HG03457 (cell line): ENCODE data around the gene SNRK.

Experiments
- ATAC-seq: cut with Tn5 transposase; IDR thresholded peaks from one replicate; pipeline ENCODE4 v1.9.1; 2021; ENCODE audit warnings: moderate number of reproducible peaks; ENCODE audit not compliant: unreplicated experiment

Gene SNRK

DNA sequence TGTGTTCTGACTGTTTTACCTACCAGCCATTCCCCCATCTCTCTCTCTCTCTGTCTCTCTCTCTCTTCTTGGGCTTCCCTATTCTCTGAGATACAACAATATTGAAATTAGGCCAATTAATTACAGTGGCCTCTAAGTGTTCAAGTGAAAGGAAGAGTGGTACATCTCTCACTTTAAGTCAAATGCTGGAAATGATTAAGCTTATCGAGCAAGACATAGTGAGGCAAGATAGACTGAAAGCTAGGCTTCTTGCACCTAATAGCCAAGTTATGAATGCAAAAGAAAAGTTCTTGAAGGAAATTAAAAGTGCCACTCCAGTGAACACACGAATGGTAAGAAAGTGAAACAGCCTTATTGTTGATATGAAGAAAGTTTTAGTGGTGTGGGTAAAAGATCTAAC is 21.3 kb downstream of the SNRK start:
- ATAC-seq: no peak

DNA sequence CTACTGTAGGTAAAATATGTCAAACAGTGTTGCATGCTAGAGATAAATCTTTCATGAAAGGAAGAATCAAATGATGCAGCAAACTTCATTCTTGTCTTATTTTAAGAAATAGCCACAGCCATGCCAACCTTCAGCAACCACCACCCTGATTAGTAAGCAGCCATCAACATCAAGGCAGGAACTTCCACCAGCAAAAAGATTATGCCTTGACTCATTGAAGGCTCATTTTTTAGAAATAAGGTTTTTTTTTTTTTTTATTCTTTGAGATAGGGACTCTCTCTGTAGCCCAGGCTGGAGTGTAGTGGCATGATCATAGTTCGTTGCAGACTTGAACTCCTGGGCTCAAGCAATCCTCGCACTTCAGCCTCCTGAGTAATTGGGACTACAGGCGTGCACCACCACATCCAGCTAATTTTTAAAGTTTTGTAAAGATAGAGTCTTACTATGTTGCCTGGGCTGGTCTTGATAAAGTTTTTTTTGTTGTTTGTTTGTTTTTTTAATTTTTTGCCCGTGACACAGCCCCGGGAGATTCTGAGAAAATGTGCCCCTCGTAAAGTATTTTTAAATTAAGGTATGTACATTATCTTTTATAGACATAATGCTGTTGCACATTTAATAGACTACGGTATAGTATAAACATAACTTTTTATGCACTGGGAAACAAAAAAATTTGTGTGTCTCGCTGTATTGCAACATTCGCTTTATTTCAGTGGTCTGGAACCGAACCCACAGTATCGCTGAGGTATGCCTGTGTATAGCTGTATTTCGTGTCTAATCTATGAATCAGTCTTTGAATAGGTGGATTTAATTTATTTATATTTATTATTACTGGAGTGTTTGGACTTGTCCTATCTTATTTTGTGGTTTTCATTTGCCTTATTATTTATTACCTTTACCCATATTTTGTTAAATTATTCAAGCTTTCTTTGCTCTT is 23.3 kb downstream of the SNRK start:
- no peak for ATAC-seq

DNA sequence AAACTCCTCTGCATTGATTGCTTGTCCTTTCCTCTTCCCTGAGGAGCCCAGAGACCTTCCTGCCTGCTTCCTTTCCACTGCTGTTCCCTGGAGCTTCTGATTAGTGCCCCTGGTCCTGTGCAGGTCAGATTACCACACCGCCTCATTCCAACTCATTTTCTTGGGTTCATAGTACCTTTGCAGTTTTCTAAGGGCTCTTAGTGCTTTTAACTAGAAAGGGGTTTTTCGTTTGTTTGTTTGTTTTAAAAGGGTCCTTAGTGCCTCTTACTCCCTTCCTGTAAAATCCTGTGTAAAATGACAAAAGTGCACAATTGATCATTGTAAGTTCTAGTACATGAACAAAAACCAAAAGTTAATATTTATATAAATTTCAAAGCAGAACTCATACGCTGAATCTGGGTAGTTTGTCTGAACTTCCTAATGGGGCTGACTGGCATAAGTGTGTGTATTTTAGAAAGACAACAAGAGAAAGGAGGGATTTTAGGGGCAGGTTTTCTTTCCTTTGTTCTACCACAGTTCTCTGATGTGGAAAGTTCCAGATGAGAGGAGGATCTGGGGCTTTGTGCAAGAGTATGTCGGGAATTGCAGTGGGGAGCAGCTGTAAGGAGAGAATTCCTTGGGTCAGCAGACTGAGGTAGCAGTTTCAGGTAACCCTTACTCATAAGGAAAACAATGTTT is 30.6 kb downstream of the SNRK start:
- no peak for ATAC-seq

DNA sequence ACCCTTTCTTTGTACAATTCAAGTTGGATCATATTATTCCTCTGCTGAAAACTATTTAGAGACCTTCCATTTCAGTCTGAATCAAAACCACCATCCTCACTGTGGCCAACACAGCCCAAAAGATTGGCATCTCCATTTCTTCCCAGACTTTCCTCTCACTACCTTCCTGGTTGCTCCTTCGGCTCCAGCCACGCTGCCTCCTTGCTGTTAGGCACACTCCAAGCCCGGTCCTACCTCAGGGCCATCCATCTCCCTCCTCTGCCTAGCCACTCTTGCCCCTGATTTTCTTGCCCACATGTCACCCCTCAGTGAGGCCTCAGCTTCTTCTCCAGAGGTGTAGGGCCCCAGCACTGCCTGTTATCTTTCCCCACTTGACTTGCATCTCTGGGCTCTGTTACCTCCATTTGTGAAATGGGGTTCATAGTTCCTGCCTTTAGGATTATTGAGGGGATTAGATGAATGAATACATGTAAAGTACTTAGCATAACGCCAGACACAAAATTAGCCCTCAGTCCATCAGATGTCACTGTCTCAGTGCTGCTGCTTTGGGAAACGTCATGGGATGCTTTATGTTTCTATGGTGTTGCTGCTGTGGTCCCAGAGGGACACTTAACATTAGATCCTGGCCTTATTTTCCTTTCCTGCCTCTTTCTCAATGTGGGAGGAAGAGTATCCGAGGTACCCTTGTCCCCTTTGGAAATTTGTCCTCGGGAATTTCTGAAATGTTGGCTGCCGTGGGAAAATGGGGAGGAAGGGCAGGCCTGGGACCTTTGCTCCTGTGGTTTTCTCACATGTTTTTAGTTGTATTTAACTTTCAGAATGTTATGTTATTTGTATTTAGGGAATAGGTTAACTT is 31.3 kb downstream of the SNRK start:
- ATAC-seq: no peak

DNA sequence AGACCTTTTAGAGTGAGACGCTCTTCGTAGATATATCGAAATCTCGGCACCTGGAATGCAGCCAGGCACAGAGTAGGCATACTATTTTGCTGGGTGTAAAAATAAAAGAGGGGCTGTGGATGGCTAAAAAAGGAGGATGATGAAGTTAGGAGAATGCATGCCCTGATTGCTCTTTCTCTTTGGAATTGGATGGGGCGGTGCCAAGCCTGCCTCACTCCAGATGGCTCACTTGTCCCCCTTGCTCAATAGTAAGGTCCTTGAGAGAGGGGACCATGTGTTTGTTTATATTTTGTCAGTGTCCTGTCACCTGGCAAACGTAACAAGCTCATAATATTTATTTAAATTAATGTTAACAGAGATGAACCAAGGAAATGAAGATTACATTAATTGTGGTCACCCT is 33.0 kb downstream of the SNRK start:
- no peak for ATAC-seq

DNA sequence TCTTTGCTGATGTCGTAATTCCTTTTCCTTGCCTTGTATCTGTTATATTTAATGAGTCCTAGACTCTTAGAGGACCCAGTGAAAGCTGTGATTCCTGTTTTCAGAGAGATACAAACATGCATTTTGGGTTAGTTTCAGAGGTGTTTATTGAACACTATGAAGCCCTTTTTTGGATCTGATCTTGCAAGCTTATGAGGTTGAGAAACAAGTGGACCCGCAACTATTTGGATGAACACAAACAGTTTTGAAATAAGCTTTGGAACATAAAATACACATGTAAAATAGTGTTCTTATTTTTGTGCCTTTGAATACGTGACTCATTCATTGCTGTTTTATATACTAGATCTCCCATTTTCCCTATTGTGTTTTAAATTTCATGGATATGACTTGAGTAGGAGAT is 33.5 kb downstream of the SNRK start:
- ATAC-seq: no peak

DNA sequence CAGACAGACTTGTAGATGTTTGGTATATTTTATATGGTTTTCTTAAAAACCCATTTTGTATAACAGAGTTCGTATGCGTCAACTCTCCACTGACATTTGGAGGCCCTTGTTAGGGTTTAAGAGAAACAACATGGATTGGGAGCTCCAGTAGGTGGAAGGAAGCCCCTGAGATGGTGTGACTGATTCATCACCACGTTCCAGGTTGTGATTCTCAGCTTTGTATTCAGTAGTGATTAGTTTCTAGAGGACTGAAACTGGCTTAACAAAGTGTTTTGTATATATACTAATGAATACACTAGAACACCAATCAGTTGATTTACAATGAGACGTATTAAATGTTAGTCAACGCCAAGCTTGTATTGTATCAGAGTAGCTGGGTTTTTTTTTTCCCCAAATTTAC is 33.9 kb downstream of the SNRK start:
- no peak for ATAC-seq

DNA sequence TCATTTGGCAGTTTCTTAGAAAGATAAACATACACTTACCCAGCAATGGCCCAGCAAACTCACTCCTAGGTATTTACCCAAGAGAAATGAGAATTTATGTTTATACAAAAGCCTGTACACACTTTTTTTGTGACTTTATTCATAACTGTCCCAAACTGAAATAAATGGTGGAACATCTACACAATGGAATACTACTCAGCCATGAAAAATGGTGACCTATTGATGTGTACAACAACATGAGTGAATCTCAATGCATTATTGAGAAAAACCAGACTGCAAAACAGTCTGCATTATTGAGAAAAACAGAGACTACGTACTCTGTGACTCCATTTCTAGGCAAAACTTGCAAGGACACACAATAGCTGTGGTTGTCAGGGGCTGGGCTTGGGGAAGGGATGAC is 37.2 kb downstream of the SNRK start:
- ATAC-seq: no peak

DNA sequence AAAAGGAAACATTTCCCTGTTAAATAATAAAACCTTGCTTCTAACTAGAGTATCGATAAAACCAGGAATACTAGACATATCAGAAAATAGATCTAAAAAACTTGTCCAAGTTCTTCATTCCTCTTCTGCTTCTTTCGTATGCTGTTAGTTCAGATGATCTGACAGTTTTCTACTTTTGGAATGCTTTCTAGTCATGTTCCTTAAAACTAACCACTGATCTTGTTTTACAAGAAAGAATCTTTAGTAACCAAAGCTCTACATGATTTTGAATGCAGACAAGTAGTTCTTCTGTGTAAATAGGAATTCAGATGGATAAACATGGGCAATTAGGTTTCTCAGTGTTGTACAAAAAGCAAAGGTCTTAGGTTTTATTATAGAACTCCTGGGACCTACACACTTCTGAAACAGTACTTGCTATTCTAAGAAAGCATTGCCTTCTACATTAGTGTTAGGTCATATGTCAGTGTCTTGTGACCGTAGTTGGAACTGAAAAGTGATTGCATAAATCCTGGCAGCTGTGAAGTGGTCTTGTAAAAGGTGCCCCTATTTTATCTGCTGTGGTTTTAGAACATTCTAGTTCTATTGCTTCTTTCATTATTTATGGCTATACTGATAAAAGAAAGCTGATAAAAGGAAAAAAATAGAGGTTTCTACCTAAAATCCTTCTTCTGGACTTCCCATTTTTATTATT is 40.7 kb downstream of the SNRK start:
- ATAC-seq: no peak

DNA sequence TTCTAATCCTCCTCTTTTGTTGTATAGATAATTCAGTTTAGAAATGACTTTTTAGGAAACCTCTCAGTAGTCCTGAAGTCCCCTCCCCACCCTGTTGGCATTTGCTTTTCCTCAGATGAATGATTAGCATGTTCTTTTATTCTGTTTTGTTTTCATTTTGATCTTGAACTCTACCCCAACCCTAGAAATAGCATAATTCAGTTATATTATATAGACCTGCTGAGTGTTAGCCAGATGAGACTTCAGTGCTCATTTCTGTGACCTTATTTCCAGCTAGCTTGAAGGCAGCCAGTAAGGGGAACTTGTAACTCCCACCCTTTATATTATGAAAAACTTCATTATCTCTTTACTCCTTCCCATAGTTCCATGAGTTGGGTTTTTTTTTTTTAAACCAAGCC is 41.2 kb downstream of the SNRK start:
- ATAC-seq: no peak

DNA sequence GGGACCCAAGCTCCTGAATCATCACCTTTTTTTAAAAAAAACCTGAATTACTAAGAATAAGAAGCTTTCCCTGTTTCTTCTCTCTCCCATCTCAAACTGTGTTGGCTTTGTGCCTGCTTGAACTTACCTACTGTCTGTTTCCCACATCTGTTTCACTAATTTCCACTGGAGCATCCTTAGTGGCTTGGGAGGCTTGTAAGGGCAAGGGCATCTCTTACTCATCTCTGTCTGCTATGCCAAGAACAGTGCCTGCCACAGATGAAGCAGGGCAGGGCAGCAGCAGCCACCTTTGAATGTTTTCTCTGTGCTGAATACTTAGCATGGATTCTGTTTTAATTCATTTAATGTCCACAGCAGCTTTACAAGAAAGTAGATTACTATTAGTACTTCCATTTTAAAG is 42.3 kb downstream of the SNRK start:
- no peak for ATAC-seq

DNA sequence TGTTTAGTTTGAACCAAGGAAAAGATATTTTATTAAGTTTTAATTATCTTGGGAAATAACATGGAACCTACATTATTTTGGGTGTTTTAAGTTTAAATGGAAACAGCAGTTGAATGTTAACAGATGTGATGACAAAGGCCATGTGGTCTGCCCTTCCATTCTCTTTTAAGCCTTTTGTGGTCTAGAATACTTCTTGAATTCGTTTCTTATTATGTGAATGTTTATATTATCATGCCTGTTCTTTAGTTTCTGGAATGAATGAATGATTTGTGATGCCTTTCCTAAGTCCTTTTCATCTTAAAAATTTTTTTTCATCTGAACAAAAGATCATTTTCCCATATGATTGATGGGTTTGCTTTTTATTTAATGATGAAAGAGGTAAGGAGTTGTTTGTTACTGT is 44.6 kb downstream of the SNRK start:
- no peak for ATAC-seq

DNA sequence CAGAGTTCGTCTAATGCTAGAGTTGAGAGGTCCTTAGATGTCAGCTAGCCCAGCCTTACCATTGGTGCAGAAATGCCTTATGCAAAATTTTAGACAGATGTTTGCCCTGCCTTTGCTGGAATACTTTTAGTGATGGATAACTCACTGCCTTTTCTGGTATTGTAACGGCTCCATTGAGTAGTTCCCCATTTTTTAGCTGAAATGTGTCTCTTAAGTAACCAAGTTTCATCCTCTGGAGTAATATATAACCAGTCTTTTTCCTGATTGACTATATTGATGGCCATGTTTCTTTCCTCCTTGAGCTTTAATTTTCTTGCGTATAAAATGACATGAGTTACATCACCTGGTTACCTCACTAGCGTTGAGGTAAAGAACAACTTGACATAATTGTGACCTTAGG is 45.0 kb downstream of the SNRK start:
- ATAC-seq: no peak

DNA sequence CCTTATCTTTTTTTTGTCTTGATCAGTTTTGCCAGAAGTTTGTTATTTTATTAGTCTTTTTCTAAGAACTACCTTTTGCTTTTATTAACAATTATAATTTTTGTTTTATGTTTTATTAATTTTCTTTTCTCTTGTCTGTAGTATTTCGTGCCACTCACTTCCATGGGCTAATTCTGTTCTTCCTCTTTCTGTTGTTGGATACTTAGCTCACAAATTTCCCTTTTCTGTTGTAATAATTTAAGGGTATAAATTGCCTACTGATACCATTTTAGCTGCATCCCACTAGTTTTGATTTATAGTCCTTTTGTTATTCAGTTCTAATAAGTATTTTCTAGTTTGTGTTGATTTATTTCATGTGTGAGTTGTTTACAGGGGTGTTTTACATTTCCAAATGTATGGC is 48.6 kb downstream of the SNRK start:
- no peak for ATAC-seq

DNA sequence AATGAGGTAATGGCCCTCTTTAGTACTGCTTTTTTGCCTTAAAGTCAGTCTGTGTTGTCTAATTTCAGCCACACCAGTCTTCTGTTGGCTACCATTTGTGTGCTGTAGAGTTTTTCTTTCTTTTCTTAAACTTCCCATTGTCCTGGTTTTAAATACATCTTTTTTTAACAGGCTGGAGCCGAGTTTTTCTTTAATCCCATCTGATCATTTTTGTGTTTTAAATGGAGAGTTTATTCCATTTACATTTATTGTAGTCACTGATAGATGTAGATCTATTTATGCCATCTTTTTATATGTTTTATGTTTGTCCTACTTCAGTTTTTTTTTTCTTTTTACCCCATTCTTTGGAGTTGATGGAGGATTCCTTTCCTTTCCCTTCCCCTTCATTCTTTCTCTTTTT is 49.5 kb downstream of the SNRK start:
- ATAC-seq: no peak

DNA sequence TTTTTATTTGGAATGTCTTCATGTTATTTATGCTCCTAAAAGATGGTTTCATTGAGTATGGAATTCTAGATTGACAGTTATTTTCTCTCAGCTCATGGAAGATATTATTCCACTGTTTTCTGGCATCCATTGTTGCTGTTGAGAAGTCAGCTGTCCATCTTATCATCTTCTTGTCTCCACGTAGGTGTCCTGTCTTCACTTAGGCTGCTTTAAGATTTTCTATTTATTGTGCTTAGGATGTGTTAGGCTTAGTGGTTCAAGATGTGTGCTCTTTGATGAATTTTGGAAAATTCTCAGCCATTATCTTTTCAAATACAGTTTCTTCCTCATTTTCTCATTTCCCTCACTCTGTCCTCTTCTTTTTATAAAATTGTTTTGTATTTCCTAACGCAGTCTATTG is 52.0 kb downstream of the SNRK start:
- ATAC-seq: no peak

DNA sequence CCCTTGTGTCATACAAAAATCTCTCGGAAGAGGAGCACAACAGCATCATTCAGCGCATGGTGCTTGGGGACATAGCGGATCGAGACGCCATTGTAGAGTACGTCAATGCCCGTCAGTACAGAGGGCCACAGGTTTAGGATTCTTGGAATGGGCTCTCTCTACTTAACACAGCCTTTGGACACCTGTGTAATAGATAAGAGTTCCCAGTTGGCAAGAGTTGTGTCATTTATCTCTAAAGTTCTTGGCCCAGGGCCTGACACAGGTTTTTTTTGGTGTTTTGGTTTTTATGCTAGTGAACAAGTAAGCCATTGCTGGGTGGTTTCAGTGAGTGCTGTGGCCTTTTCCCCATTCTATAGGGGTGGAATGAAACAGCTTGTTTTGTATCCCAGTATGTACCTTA is 54.1 kb downstream of the SNRK start:
- ATAC-seq: no peak

DNA sequence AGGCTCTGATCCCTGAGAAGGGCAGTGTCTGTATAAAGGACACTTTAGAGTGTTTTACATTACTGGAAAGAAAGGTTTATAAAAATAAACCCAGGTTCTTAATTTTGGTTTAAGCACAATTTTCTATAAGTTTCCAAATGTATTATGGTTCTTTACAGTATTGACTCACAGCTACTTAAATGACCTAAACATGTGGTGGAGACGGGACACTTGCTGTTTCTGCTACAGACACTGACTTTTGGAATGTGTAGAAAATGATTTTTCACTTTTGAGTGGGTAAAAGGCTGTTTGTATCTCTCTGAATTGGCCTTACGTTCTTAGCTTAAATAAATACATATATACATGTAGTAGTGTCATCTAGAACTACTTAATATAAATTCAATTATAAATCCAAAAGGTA is 55.4 kb downstream of the SNRK start:
- ATAC-seq: no peak

DNA sequence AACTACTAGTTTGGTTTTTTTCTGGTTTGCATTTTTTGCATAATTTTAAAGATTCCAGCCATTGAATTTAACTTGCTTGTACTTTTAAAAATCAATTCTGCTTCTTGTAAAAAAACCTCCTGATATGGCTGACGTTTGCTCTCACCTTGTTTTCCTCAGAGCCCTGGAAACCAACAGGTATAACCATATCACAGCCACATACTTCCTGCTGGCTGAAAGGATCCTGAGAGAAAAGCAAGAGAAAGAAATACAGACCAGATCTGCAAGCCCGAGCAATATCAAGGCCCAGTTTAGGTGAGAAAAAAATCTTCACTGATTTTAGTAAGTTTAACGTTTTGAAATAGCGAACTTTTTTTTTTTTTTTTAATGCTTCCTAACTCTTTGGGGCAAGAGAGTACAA is 56.8 kb downstream of the SNRK start:
- no peak for ATAC-seq

DNA sequence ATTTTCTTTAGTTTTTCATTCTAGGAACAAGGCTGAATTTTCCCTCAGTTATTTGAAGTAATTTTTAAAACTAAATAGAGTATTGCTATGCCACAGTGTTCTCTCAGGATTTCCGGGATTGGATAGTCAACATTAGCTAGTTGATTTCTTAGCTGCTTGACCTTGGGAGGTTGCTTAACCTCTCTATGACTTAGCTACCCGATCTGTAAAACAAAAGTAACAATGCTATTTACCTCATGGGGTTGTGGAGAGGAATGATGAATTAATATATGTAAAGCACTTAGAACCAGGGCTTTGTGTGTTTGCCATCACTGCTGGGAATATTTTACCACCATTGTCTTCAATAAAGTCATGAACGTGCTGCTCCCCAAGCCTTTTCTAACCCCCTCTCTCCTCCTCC is 57.5 kb downstream of the SNRK start:
- ATAC-seq: no peak

DNA sequence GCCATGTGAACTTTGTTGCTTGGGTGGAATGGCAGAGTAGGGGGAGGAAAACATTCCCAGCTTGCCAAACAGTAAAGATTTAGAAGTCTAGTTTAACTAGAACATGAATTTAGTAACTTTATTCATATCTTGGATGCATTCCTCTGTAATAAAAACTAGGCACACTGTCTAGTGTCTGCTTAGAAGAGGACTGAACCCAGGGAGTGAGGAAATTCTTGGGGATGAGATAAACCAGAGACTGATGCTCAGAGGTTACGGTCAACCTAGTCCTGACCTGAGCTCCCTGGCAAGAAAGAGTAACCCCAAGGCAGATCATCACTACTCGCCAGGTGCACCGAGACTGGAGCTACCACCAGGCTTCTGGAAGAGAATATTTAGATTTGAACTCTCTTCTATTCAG is 58.2 kb downstream of the SNRK start:
- no peak for ATAC-seq
